Stimulated activated CD8-positive, alpha-beta memory T cell treated with anti-CD3 and anti-CD28 coated beads, Interleukin-7, amount 100 ng/mL, for 4 hours (primary cell): ENCODE measurements around the gene SPART.
"Not testable (repeated sequence)": the region's sequence is repeated elsewhere in the genome, so short reads cannot be mapped to it uniquely, and the experiment has no call there.

Source experiments
- DNase-seq, 2 donors: peaks; one replicate each; pipeline ENCODE4 v3.0.0-alpha.2; 2020; ENCODE audit warnings: low read depth in 2 of 2

SPART gene

DNA sequence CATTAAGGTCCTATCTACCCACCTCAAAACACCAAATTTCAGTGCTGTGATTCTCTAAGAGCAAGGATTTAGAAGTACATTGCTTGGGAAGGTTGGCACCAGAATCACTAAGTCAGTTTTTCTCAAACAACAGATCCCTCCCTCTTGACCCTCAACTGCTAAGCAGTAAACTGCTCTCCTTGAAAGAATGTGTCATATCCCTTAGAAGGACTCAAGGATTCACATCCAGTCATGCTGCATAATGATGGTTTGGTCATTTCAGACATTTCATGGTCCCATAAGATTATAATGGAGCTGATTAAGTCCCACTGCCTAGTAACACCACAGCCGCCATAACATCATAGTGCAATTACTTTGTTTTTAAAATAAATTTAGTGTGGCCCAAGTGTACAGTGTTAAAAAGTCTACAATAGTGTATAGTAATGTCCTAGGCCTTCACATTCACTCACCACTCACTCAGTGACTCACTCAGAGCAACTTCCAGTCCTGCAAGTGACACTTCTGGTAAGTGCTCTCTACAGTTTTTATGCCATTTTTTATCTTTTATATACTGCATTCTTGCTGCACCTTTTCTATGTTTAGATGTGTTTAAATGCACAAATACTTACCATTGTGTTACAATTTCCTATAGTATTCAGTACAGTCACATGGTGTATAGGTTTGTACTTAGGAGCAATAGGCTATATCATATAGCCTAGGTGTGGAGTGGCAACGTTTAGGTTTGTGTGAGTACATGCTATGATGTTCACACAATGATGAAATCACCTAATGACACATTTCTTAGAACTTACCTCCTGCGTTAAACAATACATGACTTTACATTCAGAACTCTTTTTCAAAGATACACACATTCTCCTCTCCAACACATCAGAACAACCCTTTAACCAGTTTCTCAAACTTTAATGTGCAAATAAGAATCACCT lies 32.9 kb downstream of the SPART start:
- no peak for DNase-seq

DNA sequence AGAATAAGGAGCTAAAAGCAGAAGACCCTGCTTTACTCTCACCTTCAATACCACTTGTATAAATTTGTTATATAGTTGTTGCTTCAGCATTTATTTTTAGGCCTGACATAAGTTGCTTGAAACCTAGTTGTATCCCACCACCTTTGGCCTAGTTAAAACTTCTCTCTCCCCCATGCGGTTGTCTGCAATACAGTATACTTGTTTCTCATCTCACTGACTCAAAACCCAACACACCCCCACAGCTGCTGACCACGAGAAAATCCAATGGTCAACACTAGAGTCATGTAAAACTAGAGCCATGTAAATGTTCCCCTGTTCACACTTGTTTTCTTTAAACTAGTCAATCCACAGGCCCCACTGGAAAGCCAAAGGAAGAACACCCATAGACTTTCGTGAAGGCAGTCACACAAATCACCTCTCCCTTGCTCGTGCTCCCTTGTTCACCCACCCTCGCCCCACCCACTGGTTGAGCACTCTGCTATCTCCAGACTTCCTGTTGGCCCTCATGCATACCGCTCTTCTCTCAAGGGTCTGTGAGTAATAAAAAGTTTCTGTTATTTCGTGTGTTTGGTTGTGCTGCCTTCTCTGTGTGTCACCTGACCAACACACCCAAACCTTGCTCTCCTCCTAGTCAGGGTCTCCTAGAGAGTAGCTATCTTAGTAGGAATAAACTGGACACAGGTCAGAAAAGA lies 35.6 kb downstream of the SPART start:
- no peak for DNase-seq

DNA sequence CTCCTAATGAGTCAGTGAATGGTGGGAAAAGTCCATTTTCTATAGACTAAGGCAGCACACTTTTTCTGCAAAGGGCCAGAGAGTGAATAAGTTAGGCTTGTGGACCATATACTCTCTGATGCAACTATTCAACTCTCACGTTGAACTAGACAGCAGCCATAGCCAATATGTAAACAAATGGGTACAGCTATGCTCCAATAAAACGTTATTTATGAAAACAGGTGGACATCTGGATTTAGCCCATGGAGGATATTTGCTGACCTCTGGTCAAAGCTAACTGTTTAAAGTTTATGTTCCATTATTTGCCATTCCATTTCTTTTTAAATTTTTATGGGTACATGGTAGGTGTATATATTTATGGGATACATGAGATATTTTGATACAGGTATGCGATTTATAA lies 43.9 kb downstream of the SPART start:
- no peak for DNase-seq

DNA sequence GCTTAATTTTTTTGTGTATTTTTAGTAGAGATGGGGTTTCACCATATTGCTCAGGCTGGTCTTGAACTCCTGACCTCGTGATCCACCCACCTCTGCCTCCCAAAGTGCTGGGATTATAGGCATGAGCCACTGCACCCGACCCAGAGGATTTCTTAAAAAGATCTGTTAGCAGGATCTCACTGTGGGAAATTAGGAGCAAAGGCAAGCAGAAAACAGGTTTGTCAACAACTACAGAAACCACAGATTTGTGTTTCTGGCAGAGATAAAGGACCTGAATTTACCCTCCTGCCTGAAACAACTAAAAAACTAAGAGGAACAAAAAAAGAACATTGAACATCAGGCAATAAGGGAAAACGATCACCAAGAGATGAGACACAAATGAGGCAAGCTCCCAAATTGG lies 46.7 kb downstream of the SPART start:
- not testable (repeated sequence) for DNase-seq

DNA sequence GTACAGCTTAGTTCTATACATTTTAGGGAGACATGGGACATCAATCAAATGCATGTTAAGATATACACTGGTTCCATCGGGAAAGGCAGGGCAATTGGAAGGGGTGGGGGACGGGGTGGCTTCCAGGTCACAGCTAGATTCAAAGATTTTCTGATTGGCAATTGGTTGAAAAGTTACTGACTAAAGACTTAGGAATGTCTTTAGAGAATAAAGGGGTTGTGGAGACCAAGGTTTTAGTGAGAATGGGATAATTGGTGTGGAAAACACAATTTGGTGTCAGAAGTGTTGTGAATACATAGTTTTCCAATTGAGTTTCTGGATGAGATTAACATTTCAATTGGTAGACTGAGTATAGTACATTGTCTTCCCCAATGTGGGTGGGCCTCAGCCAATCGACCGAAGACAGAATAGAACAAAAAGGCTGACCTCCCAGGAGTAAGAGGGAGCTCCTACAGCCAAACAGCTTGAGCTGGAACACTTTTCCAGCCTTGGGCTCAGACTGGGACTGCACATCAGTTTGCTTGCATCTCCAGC lies 47.6 kb downstream of the SPART start:
- DNase-seq: no peak

DNA sequence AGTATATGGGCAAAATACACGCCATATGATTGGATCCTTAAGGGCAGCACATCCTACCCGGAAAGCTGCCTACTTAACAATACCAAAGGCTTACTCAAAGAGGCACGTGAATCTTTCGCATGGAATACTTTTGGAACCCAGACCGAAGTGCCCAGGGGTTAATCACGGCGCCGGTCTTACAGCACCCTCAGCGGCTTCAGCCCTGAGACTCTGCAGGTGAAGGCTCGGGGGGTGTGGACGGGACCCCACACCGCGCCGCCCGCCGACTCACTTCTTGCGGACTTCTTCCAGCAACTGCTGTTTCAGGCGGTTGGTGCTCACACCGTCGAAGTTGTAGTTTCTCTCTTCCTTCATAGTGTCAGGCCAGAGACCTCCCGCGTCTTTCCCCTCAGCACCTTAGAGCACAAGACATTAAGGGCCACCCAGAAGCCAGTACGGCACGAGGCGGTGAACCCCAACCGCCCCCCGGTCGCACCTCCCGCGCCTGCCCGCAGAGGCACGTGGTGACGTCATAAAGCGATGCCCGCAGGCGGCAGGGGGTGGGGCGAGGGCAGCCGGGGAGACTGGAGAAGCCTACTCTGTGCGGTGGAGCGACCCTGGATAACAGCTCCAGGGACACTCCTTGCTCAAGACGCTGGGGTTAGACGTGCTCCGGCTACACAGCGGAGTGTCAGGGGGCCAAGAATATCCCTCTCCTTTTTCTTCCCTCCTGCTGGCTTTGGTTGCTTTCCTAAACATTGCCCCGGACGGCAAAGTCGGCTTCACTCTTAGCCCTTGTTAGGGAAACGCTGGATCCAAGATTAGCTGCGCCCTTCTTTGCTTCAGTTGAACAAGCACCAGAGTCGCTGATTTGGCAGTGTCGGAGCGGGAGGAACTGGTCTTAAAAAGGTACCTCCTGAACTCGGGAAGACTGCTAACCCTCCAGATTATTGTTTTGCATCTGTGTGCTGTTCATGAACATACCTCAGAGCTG lies 48.5 kb downstream of the SPART start, which contains the start of gene CCDC169:
Gene CCDC169, minus strand, starts transcription at position 449 of the 973 bp plus-strand sequence. Its CDS starts 95 bp downstream, at position 354.
- peak; percentile 23 to 43 for DNase-seq

DNA sequence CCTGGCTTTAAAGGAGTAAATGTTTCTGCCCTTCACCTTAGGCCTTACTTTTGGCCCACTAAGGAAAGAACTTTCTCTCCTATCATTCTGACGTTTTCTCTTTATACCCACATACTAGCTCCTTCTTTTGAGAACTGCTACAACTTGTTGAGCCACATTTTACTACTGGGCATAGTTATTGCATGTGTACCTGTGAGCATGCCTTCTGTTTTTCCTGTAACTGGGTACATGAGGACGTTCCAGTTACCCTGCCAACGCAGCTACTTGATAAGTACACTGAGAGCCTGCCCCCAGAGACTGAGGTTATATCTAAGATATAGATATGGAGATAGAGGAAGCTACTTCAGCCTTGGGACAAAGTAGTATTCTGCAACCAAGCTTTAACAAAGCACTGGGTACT lies 52.1 kb downstream of the SPART start:
- no peak for DNase-seq

DNA sequence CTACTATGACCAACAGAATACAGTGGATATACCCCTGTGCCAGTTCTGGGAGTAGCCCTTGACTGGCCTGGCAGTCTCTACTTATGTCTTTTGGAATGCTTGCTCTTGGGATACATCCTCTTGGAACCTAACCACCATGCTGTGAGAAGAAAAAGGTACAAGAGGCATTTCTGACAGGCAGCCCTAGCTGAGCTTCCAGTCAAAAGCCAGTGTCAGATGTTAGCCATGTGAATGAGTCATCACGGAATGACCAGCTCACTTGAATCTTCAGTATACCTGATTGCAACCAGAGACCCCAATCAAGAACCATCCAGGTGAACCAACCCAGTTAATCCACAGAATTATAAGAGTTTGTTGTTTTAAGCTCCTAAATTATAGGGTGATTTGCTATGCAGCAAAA lies 52.7 kb downstream of the SPART start:
- no peak for DNase-seq

DNA sequence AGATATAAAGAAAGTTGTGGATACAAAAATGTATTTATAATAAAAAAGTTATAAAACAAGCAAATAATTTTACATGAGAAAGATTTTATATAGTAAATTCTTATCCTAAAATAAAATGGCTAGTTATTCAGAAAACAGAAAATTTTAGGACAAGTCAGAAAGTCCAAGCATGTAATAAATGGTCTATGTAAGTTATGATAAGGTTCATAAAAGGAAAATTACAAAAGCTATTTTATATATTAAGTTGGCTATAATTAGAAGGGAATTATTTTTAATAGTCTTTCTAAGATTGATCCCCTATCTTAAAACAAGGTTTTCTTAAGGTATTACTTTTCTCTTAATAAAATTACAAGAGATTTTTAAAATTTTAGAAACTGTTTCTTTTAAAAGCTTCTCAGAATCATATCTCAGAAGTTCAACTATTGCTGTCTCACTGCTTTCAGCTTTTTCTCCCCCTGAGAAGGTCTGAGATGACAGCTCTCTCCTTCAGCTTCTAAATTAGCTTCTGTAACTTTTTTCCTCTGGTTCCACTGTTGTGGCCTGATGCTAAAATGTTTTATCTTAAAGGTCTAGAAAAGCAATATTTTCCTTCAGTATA lies 57.3 kb downstream of the SPART start:
- no peak for DNase-seq

DNA sequence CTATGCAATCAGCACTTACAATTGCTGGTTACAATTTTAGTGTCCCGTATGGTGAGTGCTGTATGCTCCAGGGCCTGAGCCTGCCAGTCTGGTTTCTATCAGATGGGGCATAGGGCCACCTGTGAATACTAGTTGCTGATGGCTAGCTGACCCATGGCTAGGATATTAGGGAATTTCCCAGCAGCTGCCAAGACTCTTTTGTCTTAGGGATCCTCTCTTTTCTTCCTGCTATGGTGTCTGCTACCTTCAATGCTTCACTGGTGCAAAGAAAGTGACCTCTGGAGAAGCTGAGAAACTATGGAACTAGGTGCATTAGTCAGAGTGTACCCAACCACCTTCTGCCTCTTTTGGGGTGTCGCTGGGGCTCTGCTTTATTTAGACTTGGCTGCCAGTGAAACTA lies 60.2 kb downstream of the SPART start:
- DNase-seq: no peak

DNA sequence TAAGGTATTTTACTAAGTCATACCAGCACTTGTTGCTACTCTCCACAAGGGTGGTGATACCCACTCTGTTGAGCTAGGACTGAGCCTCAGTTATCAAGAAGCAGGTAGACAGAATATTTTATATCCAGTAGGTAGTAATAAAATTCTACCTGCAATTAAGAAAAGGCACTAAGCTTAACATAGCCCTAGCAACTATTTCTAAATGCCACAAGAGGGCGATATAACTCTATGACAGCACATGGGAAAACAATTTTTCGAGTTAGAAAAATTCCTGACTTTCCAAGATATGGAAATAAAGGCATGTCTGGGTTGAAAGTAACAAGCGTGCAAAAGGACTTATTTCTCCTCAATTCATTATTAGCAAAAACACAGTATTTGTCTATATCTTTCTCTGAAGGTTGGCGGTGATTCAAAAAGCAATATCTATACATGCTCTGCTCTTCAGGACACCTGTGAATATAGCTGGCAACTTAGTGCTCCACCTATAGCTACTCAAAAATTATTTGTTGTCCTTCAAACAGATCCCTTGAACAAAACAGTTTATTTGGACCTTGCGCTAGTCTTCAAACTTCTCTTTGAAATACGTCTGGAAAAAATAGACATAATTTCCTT lies 63.3 kb downstream of the SPART start:
- no peak for DNase-seq

DNA sequence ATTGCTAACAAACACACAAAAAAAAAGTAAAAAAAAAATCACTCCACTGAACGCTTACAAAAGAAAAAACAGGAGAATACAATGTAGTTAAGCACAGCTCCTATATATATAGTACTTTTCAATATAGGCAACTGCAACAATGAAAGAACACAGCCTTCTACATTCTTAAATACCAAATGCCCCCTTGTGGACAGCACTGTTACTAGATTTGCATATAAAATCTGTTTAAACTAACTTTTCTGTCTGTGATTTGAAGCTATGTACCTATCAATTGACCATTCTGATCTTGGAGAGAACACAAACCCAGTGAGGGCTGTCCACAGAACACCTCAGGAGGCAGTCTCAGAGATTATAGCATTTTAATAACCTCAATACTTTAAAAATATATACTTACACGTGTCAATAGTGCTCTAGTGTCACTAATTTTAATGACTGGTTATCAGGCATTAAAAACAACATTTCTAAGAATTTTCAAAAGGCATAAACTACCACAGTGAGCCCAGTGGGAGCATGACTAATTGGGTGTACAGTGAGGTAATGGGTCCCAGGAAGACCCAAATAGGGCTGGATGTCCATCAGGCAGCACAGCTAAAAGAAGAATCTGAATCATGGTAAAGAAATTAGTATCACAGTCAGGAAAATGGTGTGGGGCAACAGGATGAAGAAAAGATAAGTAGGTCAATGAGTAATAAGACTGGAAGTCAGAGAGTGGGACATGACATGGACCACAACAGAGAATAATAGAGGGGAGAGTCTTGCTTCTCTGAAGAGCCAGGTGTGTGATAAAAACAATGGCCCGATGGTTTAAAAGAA lies 70.8 kb downstream of the SPART start:
- no peak for DNase-seq

DNA sequence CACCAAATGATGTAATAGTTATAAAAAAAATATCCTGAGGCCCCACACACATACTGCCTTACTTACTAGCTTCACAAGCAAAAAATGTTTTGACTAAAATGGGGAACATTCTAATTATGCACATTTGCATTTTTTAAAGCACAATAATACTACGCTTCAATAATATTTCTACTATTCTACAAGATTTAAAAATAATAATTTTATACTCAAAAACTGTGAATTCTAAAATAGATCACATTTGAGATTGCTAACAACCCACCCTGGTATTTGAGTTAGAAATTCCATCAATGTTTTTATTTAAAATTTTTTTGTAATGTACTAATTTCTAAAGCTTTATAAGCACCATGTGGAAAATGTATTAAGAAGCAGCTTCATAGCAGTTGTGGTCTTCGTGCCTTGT lies 72.8 kb downstream of the SPART start:
- no peak for DNase-seq

DNA sequence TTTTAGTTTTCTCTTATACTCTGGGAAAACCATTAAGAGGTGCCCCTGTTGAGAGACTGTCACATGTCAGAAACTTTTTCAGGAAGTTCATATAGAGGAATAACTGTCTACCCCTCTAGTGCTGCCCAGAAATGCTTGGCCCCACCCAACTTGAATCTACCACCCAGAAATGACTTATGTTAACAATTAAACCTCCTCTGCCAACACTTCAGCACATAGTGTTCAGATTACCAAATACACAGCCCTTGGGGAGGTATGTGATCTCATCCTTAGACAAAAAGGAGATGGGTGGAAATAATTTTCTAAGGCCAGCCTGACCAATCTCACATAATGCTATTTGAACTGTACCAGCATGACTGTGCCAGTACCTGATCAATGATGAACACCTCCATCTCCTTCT lies 84.2 kb downstream of the SPART start:
- no peak for DNase-seq

DNA sequence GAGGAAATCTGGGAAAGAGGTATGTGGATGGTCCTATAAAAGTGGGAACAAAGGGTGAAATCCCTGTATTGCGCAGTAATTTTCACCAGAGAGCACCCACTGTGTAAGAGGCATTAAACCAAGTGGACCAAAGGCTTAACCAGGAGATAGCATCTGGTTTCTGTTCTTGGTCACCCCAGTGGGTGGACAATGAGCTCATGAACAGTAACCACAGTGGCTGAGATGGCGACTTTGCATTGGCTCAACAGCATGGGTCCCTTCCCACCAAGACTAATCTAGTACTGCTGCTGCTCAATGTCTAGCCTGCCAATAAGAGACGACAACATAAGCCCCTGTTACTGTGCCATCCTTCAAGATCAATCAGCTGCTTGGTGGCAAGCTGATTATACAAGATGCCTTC lies 85.2 kb downstream of the SPART start:
- no peak for DNase-seq

DNA sequence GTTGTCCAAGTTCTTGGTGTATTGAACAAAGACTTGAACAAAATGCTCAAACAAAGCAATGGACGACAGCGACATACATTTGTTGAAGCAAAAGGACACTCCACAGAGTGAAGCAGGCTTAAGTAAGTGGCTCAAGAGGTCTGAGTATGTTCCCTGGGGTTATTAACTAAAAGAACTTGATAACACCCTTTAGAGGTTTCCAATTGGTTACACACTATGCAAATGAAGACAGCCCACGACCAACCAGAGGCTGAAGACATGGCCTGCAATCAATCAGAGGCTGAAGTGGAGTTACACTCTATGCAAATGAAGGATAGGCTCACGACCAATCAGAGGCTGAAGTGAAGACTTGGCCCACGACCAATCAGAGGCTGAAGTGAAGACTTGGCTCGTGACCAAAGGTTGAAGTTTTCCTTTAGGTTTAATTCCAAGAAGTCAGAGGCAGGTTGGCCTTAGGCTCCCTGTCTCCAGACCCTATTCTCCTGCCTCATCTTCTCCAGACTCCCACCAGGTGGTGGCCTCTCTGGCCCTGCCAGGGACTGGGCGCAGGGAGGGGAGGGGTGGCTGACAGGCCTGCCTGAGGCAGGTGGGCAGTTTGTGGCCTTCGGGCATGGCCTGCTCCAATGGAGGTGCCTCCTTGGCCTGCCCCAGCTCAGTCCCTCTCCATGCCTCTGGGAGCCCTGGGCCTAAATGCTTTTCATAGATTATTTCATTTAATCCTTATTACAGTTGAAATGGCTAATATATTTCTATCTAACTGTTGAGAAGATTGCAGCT lies 86.6 kb downstream of the SPART start:
- DNase-seq: no peak

DNA sequence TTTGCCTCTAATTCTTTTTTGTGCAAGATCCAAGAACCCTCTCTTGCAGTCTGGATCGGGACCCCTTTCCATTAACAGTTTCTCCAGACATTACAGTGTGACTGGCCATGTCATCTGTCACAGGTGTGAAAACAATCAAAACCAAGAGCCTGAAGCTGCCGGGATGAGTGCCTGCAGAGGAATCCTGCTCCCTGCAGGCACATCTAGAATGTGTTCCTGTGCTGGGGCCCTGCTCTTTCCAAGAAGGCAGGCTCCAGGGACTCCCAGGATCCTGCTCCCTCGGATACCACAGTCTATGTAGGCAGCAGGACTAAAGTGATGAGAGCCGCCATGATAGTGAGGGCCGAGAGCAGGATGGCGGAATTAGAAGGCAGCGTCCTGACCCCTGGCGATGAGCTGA lies 87.4 kb downstream of the SPART start:
- no peak for DNase-seq
